Testis (tissue), 2 donors: ENCODE measurements around the gene RASSF8.

Experiments
- CTCF ChIP-seq, 3 experiments: fragments of 450-650 bp in 2 of 3; fragments of 200-600 bp in 1 of 3; sonication (generic) in 1 of 3; IDR thresholded peaks; one replicate each; pipeline ENCODE4 v1.5.1; 2016 to 2019; ENCODE audit warnings: antibody characterized with exemption in 3 of 3, mild to moderate bottlenecking in 2 of 3, moderate library complexity in 1 of 3
- POLR2A ChIP-seq: fragments of 450-650 bp; IDR thresholded peaks from one replicate; pipeline ENCODE4 v1.6.1; 2017; ENCODE audit warnings: antibody characterized with exemption, mild to moderate bottlenecking, moderate library complexity

GRCh38 chr12:26069796-26070195, 111.3 kb downstream of the RASSF8 start:
- TF ChIP-seq CTCF (IDR thresholded peaks at IDR 0.05) (no peak), POLR2A (no peak)
